Measurements from ENCODE around the gene AHCTF1.
"Not testable (repeated sequence)": the region's sequence is repeated elsewhere in the genome, so short reads cannot be mapped to it uniquely, and the experiment has no call there.

AHCTF1 gene

GRCh38 chr1:246836209-246836966, 95.4 kb downstream of the AHCTF1 start:
- DNase-seq = no peak

- DNase-seq = no peak
Measured at GRCh38 chr1:246831543-246831942, 100.2 kb downstream of the AHCTF1 start.

- DNase-seq = no peak
Measured at GRCh38 chr1:246828818-246829217, 102.9 kb downstream of the AHCTF1 start.

- no peak for DNase-seq
Measured at GRCh38 chr1:246827396-246827795, 104.4 kb downstream of the AHCTF1 start.

GRCh38 chr1:246825557-246826175, 106.1 kb downstream of the AHCTF1 start:
- DNase-seq = no peak

- no peak for DNase-seq
Measured at GRCh38 chr1:246824541-246824940, 107.2 kb downstream of the AHCTF1 start.

GRCh38 chr1:246822154-246822553, 109.6 kb downstream of the AHCTF1 start:
- DNase-seq = not testable (repeated sequence)

GRCh38 chr1:246820666-246821065, 111.1 kb downstream of the AHCTF1 start:
- no peak for DNase-seq

GRCh38 chr1:246817778-246818177, 114.0 kb downstream of the AHCTF1 start:
- DNase-seq = not testable (repeated sequence)

- DNase-seq = no peak
Measured at GRCh38 chr1:246815693-246816270, 116.0 kb downstream of the AHCTF1 start.

- no peak for DNase-seq
Measured at GRCh38 chr1:246814890-246815289, 116.9 kb downstream of the AHCTF1 start.

- DNase-seq = not testable (repeated sequence)
Measured at GRCh38 chr1:246813325-246813724, 118.4 kb downstream of the AHCTF1 start.

GRCh38 chr1:246811985-246812384, 119.8 kb downstream of the AHCTF1 start:
- DNase-seq = no peak

- no peak for DNase-seq
Measured at GRCh38 chr1:246809473-246809872, 122.3 kb downstream of the AHCTF1 start.

- no peak for DNase-seq
Measured at GRCh38 chr1:246805135-246805716, 126.5 kb downstream of the AHCTF1 start.

- no peak for DNase-seq
Measured at GRCh38 chr1:246803883-246804282, 127.9 kb downstream of the AHCTF1 start.

- no peak for DNase-seq
Measured at GRCh38 chr1:246803373-246803772, 128.4 kb downstream of the AHCTF1 start.

GRCh38 chr1:246801241-246802020, 130.3 kb downstream of the AHCTF1 start:
- no peak for DNase-seq

GRCh38 chr1:246800756-246801155, 131.0 kb downstream of the AHCTF1 start:
- DNase-seq = no peak

- DNase-seq = no peak
Measured at GRCh38 chr1:246800356-246800755, 131.4 kb downstream of the AHCTF1 start.

- no peak for DNase-seq
Measured at GRCh38 chr1:246798606-246799496, 132.9 kb downstream of the AHCTF1 start.

GRCh38 chr1:246798107-246798506, 133.6 kb downstream of the AHCTF1 start:
- no peak for DNase-seq
